ENCODE measurements around the gene PLD2.
"Not testable (repeated sequence)": the region's sequence is repeated elsewhere in the genome, so short reads cannot be mapped to it uniquely, and the experiment has no call there.

PLD2 gene

GRCh38 chr17:4834681-4835020 lies 27.7 kb downstream of the PLD2 start:
- DNase-seq = no peak

- no peak for DNase-seq
These were observed 29.3 kb downstream of the PLD2 start for GRCh38 chr17:4836221-4836620.

- no peak for DNase-seq
These were observed 30.7 kb downstream of the PLD2 start for GRCh38 chr17:4837471-4838308.

GRCh38 chr17:4838309-4838785 lies 31.4 kb downstream of the PLD2 start:
- DNase-seq = no peak

GRCh38 chr17:4839221-4839620 lies 32.3 kb downstream of the PLD2 start:
- no peak for DNase-seq

GRCh38 chr17:4839965-4840892 lies 33.3 kb downstream of the PLD2 start:
- DNase-seq = no peak

- DNase-seq = no peak
These were observed 33.9 kb downstream of the PLD2 start for GRCh38 chr17:4840893-4841242.

GRCh38 chr17:4842376-4842775 lies 35.4 kb downstream of the PLD2 start:
- no peak for DNase-seq

GRCh38 chr17:4843321-4844000 lies 36.5 kb downstream of the PLD2 start:
- DNase-seq = no peak

- DNase-seq = no peak
These were observed 38.2 kb downstream of the PLD2 start for GRCh38 chr17:4845118-4845517.

GRCh38 chr17:4846635-4847390 lies 39.9 kb downstream of the PLD2 start:
- DNase-seq = no peak

GRCh38 chr17:4849011-4849536 lies 42.1 kb downstream of the PLD2 start:
- no peak for DNase-seq

- DNase-seq = no peak
These were observed 43.3 kb downstream of the PLD2 start for GRCh38 chr17:4850246-4850645.

- DNase-seq = no peak
These were observed 44.1 kb downstream of the PLD2 start for GRCh38 chr17:4851084-4851483.

- DNase-seq = no peak
These were observed 45.7 kb downstream of the PLD2 start for GRCh38 chr17:4852567-4853207.

- DNase-seq = no peak
These were observed 46.3 kb downstream of the PLD2 start for GRCh38 chr17:4853208-4853671.

- DNase-seq = no peak
These were observed 47.2 kb downstream of the PLD2 start for GRCh38 chr17:4854111-4854681.

GRCh38 chr17:4856271-4856936 lies 49.5 kb downstream of the PLD2 start:
- DNase-seq = no peak

- DNase-seq = no peak
These were observed 50.0 kb downstream of the PLD2 start for GRCh38 chr17:4856937-4857314.

- DNase-seq = not testable (repeated sequence)
These were observed 50.4 kb downstream of the PLD2 start for GRCh38 chr17:4857347-4857746.
